HG02798 (cell line): ENCODE results near the gene CORO1A.
"Not testable (repeated sequence)": the region's sequence is repeated elsewhere in the genome, so short reads cannot be mapped to it uniquely, and the experiment has no call there.

Experiments
- ATAC-seq: cut with Tn5 transposase; IDR thresholded peaks from one replicate; pipeline ENCODE4 v1.9.1; 2021; ENCODE audit warnings: mild to moderate bottlenecking; ENCODE audit not compliant: unreplicated experiment, poor library complexity

CORO1A gene

DNA sequence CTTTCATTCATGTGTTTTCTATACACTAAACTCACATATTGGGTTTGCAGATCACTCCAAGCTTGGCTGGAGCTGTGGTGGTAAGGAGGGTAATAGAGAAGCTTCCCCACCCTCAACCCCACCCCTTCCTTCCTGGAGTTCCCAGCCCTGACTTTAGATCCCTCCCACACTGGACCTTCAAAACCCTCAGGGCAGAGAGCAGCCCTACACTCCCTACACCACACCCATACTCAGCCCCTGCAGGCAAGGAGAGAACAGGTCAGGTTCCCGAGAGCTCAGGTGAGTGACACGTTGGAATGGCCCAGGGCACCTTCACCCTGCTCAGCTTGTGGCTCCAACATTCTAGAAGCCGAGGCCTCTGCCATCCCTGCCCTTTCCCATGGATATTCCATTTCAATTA, 15.6 kb downstream of the CORO1A start, which contains the start of gene SULT1A3:
TSS of gene SULT1A3 (plus strand) at position 207 of the 400 bp plus-strand sequence. CDS start 1,474 bp downstream, outside the sequence.
- ATAC-seq = not testable (repeated sequence)

DNA sequence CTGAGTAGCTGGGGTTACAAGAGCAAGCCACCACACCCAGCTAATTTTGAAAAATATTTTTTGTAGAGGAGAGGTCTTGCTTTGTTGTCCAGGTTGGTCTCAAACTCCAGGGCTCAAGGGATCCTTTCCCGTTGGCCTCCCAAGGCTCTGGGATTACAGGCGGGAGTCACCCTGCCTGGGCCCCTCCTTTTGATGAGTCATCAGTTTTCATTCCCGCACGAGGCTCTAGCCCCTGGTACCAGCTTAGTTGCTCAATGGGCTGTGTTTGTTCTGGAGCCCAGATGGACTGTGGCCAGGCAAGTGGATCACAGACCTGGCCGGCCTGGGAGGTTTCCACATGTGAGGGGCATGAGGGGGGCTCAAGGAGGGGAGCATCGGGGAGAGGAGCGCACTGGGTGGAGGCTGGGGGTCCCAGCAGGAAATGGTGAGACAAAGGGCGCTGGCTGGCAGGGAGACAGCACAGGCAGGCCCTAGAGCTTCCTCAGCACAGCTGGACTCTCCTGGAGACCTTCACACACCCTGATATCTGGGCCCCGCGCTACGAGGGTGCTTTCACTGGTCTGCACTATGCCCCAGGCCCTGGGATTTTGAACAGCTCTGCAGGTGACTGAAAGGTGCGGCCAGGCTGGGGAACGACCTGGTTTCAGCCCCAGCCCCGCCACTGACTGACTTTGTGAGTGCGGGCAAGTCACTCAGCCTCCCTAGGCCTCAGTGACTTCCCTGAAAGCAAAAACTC, 16.4 kb downstream of the CORO1A start:
- ATAC-seq = not testable (repeated sequence)

DNA sequence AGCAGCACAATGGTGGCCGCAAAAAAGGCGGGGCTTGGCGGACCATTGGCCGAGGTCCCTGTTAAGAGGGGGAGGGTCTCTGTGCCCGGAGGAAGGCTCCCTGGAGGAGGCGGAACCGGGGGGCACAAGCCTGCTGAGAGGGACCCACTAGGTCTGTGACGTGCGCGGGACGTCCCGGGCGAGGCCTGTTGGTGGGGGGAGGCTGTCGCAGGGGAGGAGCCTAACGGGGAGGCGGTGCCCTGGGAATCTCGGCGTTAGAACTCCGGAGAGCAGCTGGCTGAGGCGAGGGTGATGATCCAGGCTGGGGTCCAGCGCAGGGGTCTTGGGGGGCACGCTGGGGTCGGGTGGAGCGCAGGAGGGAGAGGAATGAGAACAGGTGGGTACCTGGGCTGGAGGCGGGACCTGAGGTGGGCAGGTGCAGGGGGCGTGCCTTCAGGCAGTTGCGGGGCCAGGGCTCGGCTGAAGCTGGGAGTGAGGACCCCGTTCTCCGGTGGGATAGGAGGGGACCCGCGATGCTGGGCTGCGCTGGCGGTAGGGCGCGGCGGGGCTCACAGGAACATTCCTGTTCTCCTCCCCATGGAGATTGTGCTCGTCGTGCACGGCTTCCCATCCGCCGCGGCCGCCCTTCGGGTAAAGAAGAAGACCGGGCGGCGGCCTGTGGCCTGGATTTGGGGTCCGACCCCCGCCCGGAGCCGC, 22.3 kb downstream of the CORO1A start:
- peak; percentile 35 for ATAC-seq

DNA sequence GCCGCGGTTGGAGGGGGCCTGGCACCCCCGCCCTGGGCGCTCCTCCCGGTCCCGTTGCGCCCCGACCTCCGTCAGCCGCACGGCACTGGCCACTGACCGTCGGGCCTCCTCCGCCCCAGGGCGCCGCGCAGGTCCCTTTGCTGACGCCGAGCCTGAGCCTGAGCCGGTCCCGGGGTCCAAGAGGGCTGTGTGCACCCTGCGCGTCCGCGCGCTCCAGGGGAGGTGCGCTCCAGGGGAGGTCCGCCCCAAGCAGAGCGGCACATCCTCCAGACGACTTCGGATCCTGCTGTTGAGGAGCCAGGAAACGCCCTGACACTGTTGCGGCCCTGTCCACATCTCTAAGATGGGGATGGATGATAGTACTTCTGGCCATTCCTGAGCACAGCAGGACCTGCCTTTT, 22.9 kb downstream of the CORO1A start:
- peak; percentile 19 for ATAC-seq

DNA sequence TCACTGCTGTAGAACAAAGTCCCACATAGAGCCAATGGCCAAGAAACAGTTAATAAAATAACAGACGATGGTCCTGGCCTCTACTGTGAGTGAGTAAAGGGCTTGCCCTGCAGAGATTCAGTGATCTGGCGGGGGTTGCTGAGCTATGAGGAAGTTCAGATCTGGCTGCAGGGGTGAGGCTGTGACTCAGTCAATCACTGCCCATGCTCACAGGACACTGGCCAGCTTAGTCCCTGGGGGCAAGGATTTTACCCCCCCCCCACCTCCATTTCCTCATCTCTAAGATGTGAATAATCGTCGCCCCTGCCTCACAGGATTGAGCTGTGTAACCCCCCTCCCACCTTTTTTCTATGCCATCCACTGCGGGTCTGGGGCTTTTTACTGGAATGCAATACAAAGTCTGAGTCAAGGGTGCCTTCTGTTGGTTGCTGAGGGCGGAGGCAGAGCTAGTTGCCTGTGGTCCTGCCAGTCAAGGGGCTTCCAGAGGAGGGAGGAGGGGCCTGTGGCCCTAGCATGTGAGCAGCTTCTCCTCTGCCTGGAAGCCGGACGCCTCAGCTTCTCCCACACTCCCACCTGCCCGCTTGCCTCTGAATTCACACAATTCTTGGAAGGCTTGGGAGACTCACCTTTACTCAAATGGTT, 23.8 kb downstream of the CORO1A start:
- not testable (repeated sequence) for ATAC-seq

DNA sequence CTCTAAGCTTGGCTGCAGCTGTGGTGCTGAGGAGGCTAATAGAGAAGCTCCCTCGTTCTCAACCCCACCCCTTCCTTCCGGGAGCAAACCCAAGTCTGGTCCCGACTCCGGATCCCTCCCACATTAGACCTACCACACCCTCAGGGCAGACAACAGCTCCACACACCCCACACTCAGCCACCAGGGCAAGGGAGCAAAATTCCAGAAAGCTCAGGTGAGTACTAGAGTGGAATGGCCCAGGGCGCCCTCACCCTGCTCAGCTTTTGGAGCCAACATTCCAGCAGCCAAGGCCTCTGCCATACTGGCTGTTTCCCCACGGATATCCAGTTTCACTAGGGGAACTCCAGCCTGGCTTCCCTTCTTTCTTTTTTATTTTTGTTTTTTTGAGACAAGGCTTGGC, 25.6 kb downstream of the CORO1A start:
- ATAC-seq = not testable (repeated sequence)

DNA sequence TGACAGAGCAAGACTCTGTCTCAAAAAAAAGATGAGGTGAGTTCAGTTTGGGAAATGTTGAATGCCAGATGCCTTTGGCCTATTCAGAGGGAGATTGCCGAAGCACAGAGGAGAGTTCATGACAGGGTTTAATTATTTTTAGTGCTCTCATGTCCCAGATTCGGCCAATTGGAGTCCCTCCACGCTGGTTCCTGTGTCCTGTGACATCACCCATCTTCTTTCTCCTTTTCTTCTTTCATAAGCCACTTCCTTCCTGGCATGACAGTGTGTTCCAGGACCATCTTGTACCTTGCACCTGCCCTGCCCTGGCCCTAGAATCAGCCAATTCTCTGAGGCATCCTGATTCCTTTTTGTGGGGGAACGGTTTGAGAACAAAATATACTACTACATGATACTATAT, 28.0 kb downstream of the CORO1A start:
- not testable (repeated sequence) for ATAC-seq

DNA sequence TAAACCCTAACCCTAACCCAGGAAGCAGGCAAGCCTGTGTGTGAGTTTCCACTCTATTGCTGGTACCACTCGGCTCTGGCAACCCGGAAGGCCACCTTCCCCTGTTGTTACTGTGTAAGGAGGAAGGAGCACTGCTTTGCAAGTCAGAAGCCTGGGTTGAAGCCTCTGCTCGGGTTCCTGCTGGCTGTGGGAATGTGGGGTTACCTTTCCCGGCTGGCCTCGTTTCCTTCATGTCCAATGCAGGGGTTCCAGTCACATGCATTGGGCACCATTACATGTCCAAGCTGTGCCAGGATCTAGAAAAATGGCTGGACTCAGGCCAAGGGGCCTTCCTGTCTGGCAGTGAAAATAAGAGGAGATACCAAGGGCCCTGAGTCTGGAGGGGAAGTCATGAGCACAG, 33.7 kb downstream of the CORO1A start:
- not testable (repeated sequence) for ATAC-seq
